GF-D8 (cell line): ENCODE results near the gene NTRK3.

Source experiments
- DNase-seq: peaks from one replicate; lab custom pipeline; 2025; lab: John Stamatoyannopoulos, UW

Gene NTRK3

GRCh38 chr15:88230823-88231222 lies 25.7 kb downstream of the NTRK3 start:
- DNase-seq = no peak

GRCh38 chr15:88225461-88225860 lies 31.1 kb downstream of the NTRK3 start:
- DNase-seq = no peak

GRCh38 chr15:88223084-88223483 lies 33.5 kb downstream of the NTRK3 start:
- no peak for DNase-seq

GRCh38 chr15:88221836-88222235 lies 34.7 kb downstream of the NTRK3 start:
- no peak for DNase-seq

- DNase-seq = no peak
These were observed 35.9 kb downstream of the NTRK3 start for GRCh38 chr15:88220443-88221335.

- no peak for DNase-seq
These were observed 36.9 kb downstream of the NTRK3 start for GRCh38 chr15:88219623-88220022.

- no peak for DNase-seq
These were observed 37.9 kb downstream of the NTRK3 start for GRCh38 chr15:88218557-88219221.

- no peak for DNase-seq
These were observed 41.4 kb downstream of the NTRK3 start for GRCh38 chr15:88215066-88215648.

- DNase-seq = no peak
These were observed 47.4 kb downstream of the NTRK3 start for GRCh38 chr15:88209111-88209510.

GRCh38 chr15:88208396-88208795 lies 48.1 kb downstream of the NTRK3 start:
- DNase-seq = no peak

GRCh38 chr15:88207565-88207964 lies 49.0 kb downstream of the NTRK3 start:
- no peak for DNase-seq

GRCh38 chr15:88204584-88204983 lies 52.0 kb downstream of the NTRK3 start:
- DNase-seq = no peak

GRCh38 chr15:88202231-88202630 lies 54.3 kb downstream of the NTRK3 start:
- DNase-seq = no peak

GRCh38 chr15:88201207-88201606 lies 55.3 kb downstream of the NTRK3 start:
- no peak for DNase-seq

- DNase-seq = no peak
These were observed 59.6 kb downstream of the NTRK3 start for GRCh38 chr15:88196961-88197360.

GRCh38 chr15:88194162-88194561 lies 62.4 kb downstream of the NTRK3 start:
- no peak for DNase-seq

GRCh38 chr15:88193415-88193814 lies 63.1 kb downstream of the NTRK3 start:
- no peak for DNase-seq

GRCh38 chr15:88191812-88192165 lies 64.8 kb downstream of the NTRK3 start:
- DNase-seq = no peak

- DNase-seq = no peak
These were observed 66.3 kb downstream of the NTRK3 start for GRCh38 chr15:88190232-88190631.

- no peak for DNase-seq
These were observed 68.2 kb downstream of the NTRK3 start for GRCh38 chr15:88188300-88188699.

- no peak for DNase-seq
These were observed 69.3 kb downstream of the NTRK3 start for GRCh38 chr15:88187195-88187594.

GRCh38 chr15:88185584-88185983 lies 71.0 kb downstream of the NTRK3 start:
- no peak for DNase-seq

- DNase-seq = no peak
These were observed 74.9 kb downstream of the NTRK3 start for GRCh38 chr15:88181613-88182012.
